GM23338 (cell line): ENCODE measurements around the gene BMAL1.

Experiments
- CREB1 ChIP-seq: fragments of 250-450 bp; sonication (Bioruptor Pico); IDR thresholded peaks from 2 replicates; pipeline ENCODE4 v1.5.0; 2020; ENCODE audit warnings: low read depth, mild to moderate bottlenecking, moderate library complexity
- CTCF ChIP-seq, 2 experiments: fragments of 200-600 bp in 1 of 2; sonication (generic) in 1 of 2; conservative IDR thresholded peaks; 2 replicates each; pipeline versions ENCODE4 v1.5.1 to v1.6.1; 2016 to 2017; ENCODE audit warnings: antibody characterized with exemption in 2 of 2, low read depth in 2 of 2, mild to moderate bottlenecking in 2 of 2, moderate library complexity in 1 of 2
- EZH2 ChIP-seq: fragments of 200-600 bp; sonication (generic); IDR thresholded peaks from one replicate; pipeline ENCODE4 v1.8.0; 2017; ENCODE audit warnings: antibody characterized with exemption, mild to moderate bottlenecking, low read depth; ENCODE audit not compliant: unreplicated experiment
- EZH2phosphoT487 ChIP-seq: fragments of 200-600 bp; sonication (generic); IDR thresholded peaks from one replicate; pipeline ENCODE4 v1.8.1; 2018; ENCODE audit warnings: antibody characterized with exemption; ENCODE audit not compliant: unreplicated experiment
- POLR2AphosphoS5 ChIP-seq: IDR thresholded peaks from 2 replicates; pipeline ENCODE4 v1.6.1; 2016; ENCODE audit warnings: antibody characterized with exemption, low read depth
- REST ChIP-seq: IDR thresholded peaks from one replicate; pipeline ENCODE4 v1.6.1; 2018; ENCODE audit warnings: antibody characterized with exemption; ENCODE audit not compliant: unreplicated experiment

- no peak for TF ChIP-seq EZH2
- TF ChIP-seq CTCF (conservative IDR thresholded peaks at IDR 0.05; ENCODE audit: low read depth in 2 of 2): no peak
- no peak for TF ChIP-seq POLR2AphosphoS5
- no peak for TF ChIP-seq CREB1 (CRISPR knock-in tag)
- TF ChIP-seq REST: no peak
- TF ChIP-seq EZH2phosphoT487: no peak
These were observed 47.8 kb upstream of the BMAL1 start for GRCh38 chr11:13229711-13230318.
